KOPT-K1 (cell line): ENCODE data around the gene EGFL8.
"Not testable (repeated sequence)": the region's sequence is repeated elsewhere in the genome, so short reads cannot be mapped to it uniquely, and the experiment has no call there.

Experiments
- H3K27ac ChIP-seq: fragments of 200-600 bp; sonication (generic); 2 replicates; pipeline ENCODE4 v1.5.1; 2016; ENCODE audit warnings: antibody characterized with exemption, mild to moderate bottlenecking, low read depth, low read length; ENCODE audit not compliant: poor library complexity, severe bottlenecking
- H3K36me3 ChIP-seq: fragments of 200-600 bp; sonication (generic); 2 replicates; pipeline ENCODE4 v1.5.1; 2017; ENCODE audit warnings: antibody characterized with exemption, mild to moderate bottlenecking, low read length, moderate library complexity; ENCODE audit not compliant: insufficient read depth
- H3K9me3 ChIP-seq: fragments of 200-600 bp; sonication (generic); 2 replicates; pipeline ENCODE4 v1.5.1; 2017; ENCODE audit warnings: antibody characterized with exemption, low read length, mild to moderate bottlenecking; ENCODE audit not compliant: insufficient read depth, poor library complexity, severe bottlenecking

The EGFL8 gene

GRCh38 chr6:32132110-32132509 is 32.3 kb upstream of the EGFL8 start:
- no peaks in the 10 kb centered on the region for H3K36me3 ChIP-seq
- H3K9me3 ChIP-seq, result no peaks in the 10 kb centered on the region
- H3K27ac ChIP-seq, result no peak overlapping the region

- H3K27ac ChIP-seq, result no peak overlapping the region
- H3K36me3 ChIP-seq, result no peaks in the 10 kb centered on the region
- H3K9me3 ChIP-seq, result no peaks in the 10 kb centered on the region
Measured at GRCh38 chr6:32133786-32134185, 30.6 kb upstream of the EGFL8 start.

- Histone ChIP-seq H3K9me3 (no peaks in the 10 kb centered on the region), H3K27ac (no peak overlapping the region), H3K36me3 (no peaks in the 10 kb centered on the region)
Measured at GRCh38 chr6:32137454-32137853, 26.9 kb upstream of the EGFL8 start.

GRCh38 chr6:32139590-32139989 is 24.8 kb upstream of the EGFL8 start:
- Histone ChIP-seq H3K36me3 (no peaks in the 10 kb centered on the region), H3K27ac (no peak overlapping the region), H3K9me3 (no peaks in the 10 kb centered on the region)

GRCh38 chr6:32140420-32141046 is 23.9 kb upstream of the EGFL8 start:
- no peak overlapping the region for H3K27ac ChIP-seq
- no peaks in the 10 kb centered on the region for H3K9me3 ChIP-seq
- H3K36me3 ChIP-seq, result no peaks in the 10 kb centered on the region

GRCh38 chr6:32144238-32144637 is 20.2 kb upstream of the EGFL8 start:
- not testable (repeated sequence) for H3K9me3 ChIP-seq, H3K27ac ChIP-seq, H3K36me3 ChIP-seq

GRCh38 chr6:32146287-32146686 is 18.1 kb upstream of the EGFL8 start:
- no peak overlapping the region for H3K27ac ChIP-seq
- H3K9me3 ChIP-seq, result no peaks in the 10 kb centered on the region

GRCh38 chr6:32146687-32147086 is 17.7 kb upstream of the EGFL8 start:
- no peak overlapping the region for H3K27ac ChIP-seq
- no peaks in the 10 kb centered on the region for H3K36me3 ChIP-seq
- H3K9me3 ChIP-seq, result no peaks in the 10 kb centered on the region

More at GRCh38 chr6:32146287-32146686, 18.1 kb upstream of the EGFL8 start:
- no peaks in the 10 kb centered on the region for H3K36me3 ChIP-seq

- H3K9me3 ChIP-seq, result no peaks in the 10 kb centered on the region
- H3K27ac ChIP-seq, result no peak overlapping the region
- H3K36me3 ChIP-seq, result no peaks in the 10 kb centered on the region
Measured at GRCh38 chr6:32147401-32148132, 16.8 kb upstream of the EGFL8 start.

GRCh38 chr6:32148289-32149091 is 15.9 kb upstream of the EGFL8 start:
- Histone ChIP-seq H3K27ac (no peak overlapping the region), H3K36me3 (no peaks in the 10 kb centered on the region), H3K9me3 (no peaks in the 10 kb centered on the region)

GRCh38 chr6:32149092-32149755 is 15.2 kb upstream of the EGFL8 start:
- H3K9me3 ChIP-seq, result no peaks in the 10 kb centered on the region
- no peak overlapping the region for H3K27ac ChIP-seq
- H3K36me3 ChIP-seq, result no peaks in the 10 kb centered on the region

- Histone ChIP-seq H3K9me3 (no peaks in the 10 kb centered on the region), H3K27ac (no peak overlapping the region), H3K36me3 (no peaks in the 10 kb centered on the region)
Measured at GRCh38 chr6:32149932-32150870, 14.2 kb upstream of the EGFL8 start.

- Histone ChIP-seq H3K27ac (no peak overlapping the region), H3K9me3 (no peaks in the 10 kb centered on the region), H3K36me3 (peaks cover 7% of the 10 kb centered on the region)
Measured at GRCh38 chr6:32151181-32151862, 13.1 kb upstream of the EGFL8 start.
